ENCODE measurements around the gene SYT14.
"Not testable (repeated sequence)": the region's sequence is repeated elsewhere in the genome, so short reads cannot be mapped to it uniquely, and the experiment has no call there.

The SYT14 gene

GRCh38 chr1:210104103-210104502 is 166.1 kb downstream of the SYT14 start:
- ATAC-seq (ENCODE audit: insufficient read depth, low read depth), result no peak
- H3K9me3 ChIP-seq (ENCODE audit: insufficient read depth, low read length, severe bottlenecking), result no peaks in the 10 kb centered on the region
- no peak for DNase-seq

GRCh38 chr1:210112906-210113305 is 174.9 kb downstream of the SYT14 start:
- not testable (repeated sequence) for H3K27ac ChIP-seq (ENCODE audit: low read length); ATAC-seq (ENCODE audit: insufficient read depth, low read depth); H4K20me1 ChIP-seq (ENCODE audit: insufficient read depth, low read length)

More at GRCh38 chr1:210104103-210104502, 166.1 kb downstream of the SYT14 start:
- Histone ChIP-seq H3K4me1 (ENCODE audit: insufficient read depth, low read length) (no peaks in the 10 kb centered on the region), H3K4me2 (ENCODE audit: insufficient read depth, low read length) (no peak overlapping the region), H3K27ac (ENCODE audit: low read length) (no peak overlapping the region), H3K27me3 (ENCODE audit: insufficient read depth, low read length, poor library complexity) (peaks cover 5% of the 10 kb centered on the region), H2AFZ (ENCODE audit: low read depth, low read length) (no peak overlapping the region), H3K79me2 (ENCODE audit: insufficient read depth, low read length) (no peaks in the 10 kb centered on the region), H3K4me3 (ENCODE audit: low read depth in 1 of 2, low read length in 2 of 2) (no peak overlapping the region), H3K9ac (ENCODE audit: low read depth, low read length) (no peak overlapping the region), H3K36me3 (ENCODE audit: insufficient read depth, low read length) (no peaks in the 10 kb centered on the region), H4K20me1 (ENCODE audit: insufficient read depth, low read length) (no peaks in the 10 kb centered on the region)
- TF ChIP-seq CTCF (IDR thresholded peaks at IDR 0.05; ENCODE audit: borderline replicate concordance, extremely low read depth, low read length, poor library complexity, severe bottlenecking), result no peak
- no peak for TF ChIP-seq EZH2 (IDR thresholded peaks at IDR 0.05; ENCODE audit: borderline replicate concordance, low read depth, low read length, severe bottlenecking)

GRCh38 chr1:210117198-210117597 is 179.2 kb downstream of the SYT14 start:
- Histone ChIP-seq H3K27me3 (ENCODE audit: insufficient read depth, low read length, poor library complexity) (no peaks in the 10 kb centered on the region), H3K9me3 (ENCODE audit: insufficient read depth, low read length, severe bottlenecking) (no peaks in the 10 kb centered on the region), H4K20me1 (ENCODE audit: insufficient read depth, low read length) (no peaks in the 10 kb centered on the region), H3K36me3 (ENCODE audit: insufficient read depth, low read length) (no peaks in the 10 kb centered on the region), H3K79me2 (ENCODE audit: insufficient read depth, low read length) (no peaks in the 10 kb centered on the region), H3K4me2 (ENCODE audit: insufficient read depth, low read length) (no peak overlapping the region), H3K9ac (ENCODE audit: low read depth, low read length) (no peak overlapping the region), H3K4me3 (ENCODE audit: low read depth in 1 of 2, low read length in 2 of 2) (no peak overlapping the region), H3K27ac (ENCODE audit: low read length) (no peak overlapping the region), H2AFZ (ENCODE audit: low read depth, low read length) (no peak overlapping the region), H3K4me1 (ENCODE audit: insufficient read depth, low read length) (no peaks in the 10 kb centered on the region)
- no peak for ATAC-seq (ENCODE audit: insufficient read depth, low read depth)
- DNase-seq, result no peak
- TF ChIP-seq CTCF (IDR thresholded peaks at IDR 0.05; ENCODE audit: borderline replicate concordance, extremely low read depth, low read length, poor library complexity, severe bottlenecking), result no peak
- no peak for TF ChIP-seq EZH2 (IDR thresholded peaks at IDR 0.05; ENCODE audit: borderline replicate concordance, low read depth, low read length, severe bottlenecking)

More at GRCh38 chr1:210112906-210113305, 174.9 kb downstream of the SYT14 start:
- not testable (repeated sequence) for H2AFZ ChIP-seq (ENCODE audit: low read depth, low read length); DNase-seq; H3K27me3 ChIP-seq (ENCODE audit: insufficient read depth, low read length, poor library complexity); H3K9ac ChIP-seq (ENCODE audit: low read depth, low read length); H3K4me1 ChIP-seq (ENCODE audit: insufficient read depth, low read length); H3K9me3 ChIP-seq (ENCODE audit: insufficient read depth, low read length, severe bottlenecking); H3K79me2 ChIP-seq (ENCODE audit: insufficient read depth, low read length); H3K4me3 ChIP-seq (ENCODE audit: low read depth in 1 of 2, low read length in 2 of 2); H3K36me3 ChIP-seq (ENCODE audit: insufficient read depth, low read length); H3K4me2 ChIP-seq (ENCODE audit: insufficient read depth, low read length)

DNA sequence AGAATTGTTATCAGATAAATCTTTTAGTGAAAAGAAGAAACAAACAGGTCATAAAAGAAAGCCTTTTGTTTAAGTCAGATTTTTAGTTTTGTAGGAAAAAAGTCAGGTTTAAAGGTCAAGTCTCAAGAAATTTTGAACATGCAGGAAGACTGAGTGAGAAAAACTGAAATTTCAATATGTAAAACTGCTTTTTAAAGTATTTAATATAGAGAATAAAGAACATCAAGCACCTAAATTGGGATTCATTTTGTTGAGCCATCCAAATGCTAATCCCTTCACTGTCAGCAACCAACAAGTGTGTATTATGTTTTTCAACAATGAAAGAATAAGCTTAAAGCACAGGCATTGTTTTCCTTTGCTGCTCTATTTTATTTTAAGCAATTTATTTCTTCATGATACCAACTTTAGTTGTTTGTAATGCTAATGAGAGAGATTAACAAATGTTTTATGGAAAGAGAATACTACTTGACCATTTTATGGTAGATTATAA is 179.7 kb downstream of the SYT14 start:
- no peak overlapping the region for H3K4me2 ChIP-seq (ENCODE audit: insufficient read depth, low read length)
- no peak overlapping the region for H2AFZ ChIP-seq (ENCODE audit: low read depth, low read length)
- no peaks in the 10 kb centered on the region for H3K79me2 ChIP-seq (ENCODE audit: insufficient read depth, low read length)
- TF ChIP-seq EZH2 (IDR thresholded peaks at IDR 0.05; ENCODE audit: borderline replicate concordance, low read depth, low read length, severe bottlenecking) (no peak), CTCF (IDR thresholded peaks at IDR 0.05; ENCODE audit: borderline replicate concordance, extremely low read depth, low read length, poor library complexity, severe bottlenecking) (no peak)
- H3K27me3 ChIP-seq (ENCODE audit: insufficient read depth, low read length, poor library complexity), result no peaks in the 10 kb centered on the region
- no peaks in the 10 kb centered on the region for H4K20me1 ChIP-seq (ENCODE audit: insufficient read depth, low read length)
- H3K9ac ChIP-seq (ENCODE audit: low read depth, low read length), result no peak overlapping the region
- no peak overlapping the region for H3K4me3 ChIP-seq (ENCODE audit: low read depth in 1 of 2, low read length in 2 of 2)
- H3K4me1 ChIP-seq (ENCODE audit: insufficient read depth, low read length), result no peaks in the 10 kb centered on the region
- H3K36me3 ChIP-seq (ENCODE audit: insufficient read depth, low read length), result no peaks in the 10 kb centered on the region
- DNase-seq (no peak), ATAC-seq (ENCODE audit: insufficient read depth, low read depth) (no peak)
- no peaks in the 10 kb centered on the region for H3K9me3 ChIP-seq (ENCODE audit: insufficient read depth, low read length, severe bottlenecking)
- H3K27ac ChIP-seq (ENCODE audit: low read length), result no peak overlapping the region
